HG02798 (cell line): ENCODE data around the gene DGCR6L.
A peak's percentile ranks its signal among the peaks of the same experiment; 100 is the strongest.
"Not testable (repeated sequence)": the region's sequence is repeated elsewhere in the genome, so short reads cannot be mapped to it uniquely, and the experiment has no call there.

Source experiments
- ATAC-seq: cut with Tn5 transposase; IDR thresholded peaks from one replicate; pipeline ENCODE4 v1.9.1; 2021; ENCODE audit warnings: mild to moderate bottlenecking; ENCODE audit not compliant: unreplicated experiment, poor library complexity

The DGCR6L gene

GRCh38 chr22:20279662-20280134 is 40.2 kb downstream of the DGCR6L start:
- no peak for ATAC-seq

- ATAC-seq = not testable (repeated sequence)
These were observed 41.0 kb downstream of the DGCR6L start for GRCh38 chr22:20278726-20279490.

GRCh38 chr22:20277936-20278635 is 41.8 kb downstream of the DGCR6L start:
- ATAC-seq = not testable (repeated sequence)

GRCh38 chr22:20276468-20276867 is 43.4 kb downstream of the DGCR6L start:
- no peak for ATAC-seq

GRCh38 chr22:20275836-20276235 is 44.0 kb downstream of the DGCR6L start:
- no peak for ATAC-seq

- not testable (repeated sequence) for ATAC-seq
These were observed 44.5 kb downstream of the DGCR6L start for GRCh38 chr22:20275325-20275724.

GRCh38 chr22:20274374-20274773 is 45.5 kb downstream of the DGCR6L start:
- ATAC-seq = not testable (repeated sequence)

- ATAC-seq = no peak
These were observed 46.1 kb downstream of the DGCR6L start for GRCh38 chr22:20273758-20274181.

- no peak for ATAC-seq
These were observed 47.2 kb downstream of the DGCR6L start for GRCh38 chr22:20272700-20273099.

- no peak for ATAC-seq
These were observed 47.7 kb downstream of the DGCR6L start for GRCh38 chr22:20272174-20272573.

- ATAC-seq = no peak
These were observed 48.5 kb downstream of the DGCR6L start for GRCh38 chr22:20271114-20271994.

- not testable (repeated sequence) for ATAC-seq
These were observed 49.4 kb downstream of the DGCR6L start for GRCh38 chr22:20270190-20271113.

GRCh38 chr22:20269673-20270072 is 50.2 kb downstream of the DGCR6L start:
- ATAC-seq = not testable (repeated sequence)

- not testable (repeated sequence) for ATAC-seq
These were observed 50.7 kb downstream of the DGCR6L start for GRCh38 chr22:20269201-20269600.

- ATAC-seq = peak; percentile 55
These were observed 51.4 kb downstream of the DGCR6L start, which contains the start of gene RTN4R for GRCh38 chr22:20268279-20269012. TSS of gene RTN4R (minus strand) at chr22:20268318. CDS start at chr22:20268092, 226 bp downstream.

GRCh38 chr22:20267441-20268278 is 52.2 kb downstream of the DGCR6L start:
- peak; percentile 19 for ATAC-seq

- not testable (repeated sequence) for ATAC-seq
These were observed 53.0 kb downstream of the DGCR6L start for GRCh38 chr22:20266667-20267440.
